Measurements from ENCODE around the gene FUOM. TPM values are rescaled to one million over a fixed set of nuclear protein-coding genes. Genes with fewer than 3 reads are reported as not detected.

Gene FUOM
- total RNA-seq, 3 donors from 2014 or later, result 13.8 to 31.5 (median 31.2) TPM

DNA sequence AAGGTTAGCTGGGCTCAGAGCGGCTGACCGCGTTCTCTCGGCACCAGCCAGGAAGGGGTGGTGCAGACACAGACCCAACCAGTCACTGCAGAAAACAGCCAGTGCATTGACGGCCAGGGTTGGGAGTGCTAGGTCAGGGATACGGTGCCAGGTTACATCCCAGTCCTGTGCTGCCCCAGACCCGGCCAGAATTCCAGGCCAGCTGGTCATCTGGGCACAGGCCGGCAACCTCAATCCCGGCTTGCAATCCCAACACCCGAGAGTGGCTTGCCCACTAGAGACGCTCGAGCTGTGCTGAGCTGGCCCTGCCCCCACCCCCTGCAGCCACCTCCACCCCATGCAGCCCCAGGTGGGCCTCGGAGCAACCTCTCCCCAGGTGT is 6.9 kb downstream of the FUOM start:
- Histone ChIP-seq H3K4me3 (no peak overlapping the region), H3K4me1 (no peaks in the 10 kb centered on the region), H3K9me3 (no peaks in the 10 kb centered on the region), H3K27me3 (peaks cover 6 to 31% of the 10 kb centered on the region in 2 donors), H3K36me3 (no peaks in the 10 kb centered on the region), H3K27ac (no peak overlapping the region)
- no peak for DNase-seq (ENCODE audit: low spot score in 2 of 2)
- intact Hi-C loops (cut with DNase I; ENCODE audit: low total_unique reads), result no loop called here
- TF ChIP-seq, protein P1, sequence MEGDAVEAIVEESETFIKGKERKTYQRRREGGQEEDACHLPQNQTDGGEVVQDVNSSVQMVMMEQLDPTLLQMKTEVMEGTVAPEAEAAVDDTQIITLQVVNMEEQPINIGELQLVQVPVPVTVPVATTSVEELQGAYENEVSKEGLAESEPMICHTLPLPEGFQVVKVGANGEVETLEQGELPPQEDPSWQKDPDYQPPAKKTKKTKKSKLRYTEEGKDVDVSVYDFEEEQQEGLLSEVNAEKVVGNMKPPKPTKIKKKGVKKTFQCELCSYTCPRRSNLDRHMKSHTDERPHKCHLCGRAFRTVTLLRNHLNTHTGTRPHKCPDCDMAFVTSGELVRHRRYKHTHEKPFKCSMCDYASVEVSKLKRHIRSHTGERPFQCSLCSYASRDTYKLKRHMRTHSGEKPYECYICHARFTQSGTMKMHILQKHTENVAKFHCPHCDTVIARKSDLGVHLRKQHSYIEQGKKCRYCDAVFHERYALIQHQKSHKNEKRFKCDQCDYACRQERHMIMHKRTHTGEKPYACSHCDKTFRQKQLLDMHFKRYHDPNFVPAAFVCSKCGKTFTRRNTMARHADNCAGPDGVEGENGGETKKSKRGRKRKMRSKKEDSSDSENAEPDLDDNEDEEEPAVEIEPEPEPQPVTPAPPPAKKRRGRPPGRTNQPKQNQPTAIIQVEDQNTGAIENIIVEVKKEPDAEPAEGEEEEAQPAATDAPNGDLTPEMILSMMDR (IDR thresholded peaks at IDR 0.05), result no peak
- no peak for TF ChIP-seq POLR2A (IDR thresholded peaks at IDR 0.05)
- TF ChIP-seq POLR2AphosphoS5 (IDR thresholded peaks at IDR 0.05), result no peak

DNA sequence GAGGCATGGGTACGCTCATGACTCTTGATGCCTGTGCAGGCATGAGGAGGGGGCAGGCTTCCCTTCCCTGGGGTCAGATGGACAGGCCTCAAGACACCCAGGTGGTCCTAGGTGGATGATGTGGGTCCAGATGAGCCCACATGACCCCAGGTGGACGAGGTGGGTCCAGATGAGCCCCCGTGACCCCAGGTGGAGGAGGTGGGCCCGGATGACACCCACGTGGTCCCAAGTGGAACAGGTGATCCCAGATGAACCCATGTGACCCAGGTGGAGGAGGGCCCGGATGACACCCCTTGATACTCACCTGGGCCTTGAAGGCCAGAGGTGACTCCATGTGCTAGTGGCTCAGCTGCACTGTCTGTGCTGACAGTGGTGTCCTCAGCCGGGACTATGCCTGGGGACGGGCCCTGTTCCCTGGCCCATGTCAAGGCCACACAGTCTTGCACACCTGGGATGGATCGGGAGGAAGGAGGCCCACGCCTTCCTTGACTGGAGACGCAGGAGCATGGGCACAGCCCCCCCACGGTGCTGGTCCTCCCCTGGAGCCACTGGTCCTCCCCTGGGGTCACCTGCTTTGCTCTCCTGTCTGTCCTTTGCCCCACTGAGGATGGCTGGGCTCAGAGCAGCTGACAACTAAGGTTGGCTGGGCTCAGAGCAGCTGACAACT is 7.4 kb downstream of the FUOM start:
- no peaks in the 10 kb centered on the region for H3K9me3 ChIP-seq
- peaks cover 6 to 36% of the 10 kb centered on the region in 2 donors for H3K27me3 ChIP-seq
- H3K4me1 ChIP-seq, result no peaks in the 10 kb centered on the region
- TF ChIP-seq, protein P1 (IDR thresholded peaks at IDR 0.05), result no peak
- TF ChIP-seq POLR2AphosphoS5 (IDR thresholded peaks at IDR 0.05) (no peak), POLR2A (IDR thresholded peaks at IDR 0.05) (no peak)
- no peak for DNase-seq (ENCODE audit: low spot score in 2 of 2)
- intact Hi-C loops (cut with DNase I; ENCODE audit: low total_unique reads), result no loop called here
- H3K4me3 ChIP-seq, result no peak overlapping the region
- no peaks in the 10 kb centered on the region for H3K36me3 ChIP-seq
- no peak overlapping the region for H3K27ac ChIP-seq

DNA sequence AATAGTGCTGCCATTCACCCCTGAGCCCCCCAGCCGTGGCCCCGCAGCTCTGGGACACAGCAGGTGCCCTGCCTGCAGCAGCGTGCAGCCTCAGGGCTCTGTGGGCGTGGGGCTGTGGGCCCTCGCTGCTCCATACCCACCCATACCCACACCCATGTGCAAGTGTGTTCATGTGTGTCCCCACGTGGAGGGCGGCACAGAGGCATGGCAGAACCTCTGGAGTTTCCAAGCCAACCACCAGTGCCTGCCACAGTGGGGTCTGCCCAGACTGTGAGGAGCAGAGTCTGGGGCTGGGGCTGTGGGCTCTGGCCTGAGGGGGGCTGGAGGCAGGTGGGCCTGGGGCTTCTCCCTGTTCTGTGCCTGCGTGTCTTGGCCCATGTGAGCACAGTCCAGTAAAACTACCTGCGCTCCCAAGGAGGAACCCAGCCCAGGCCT is 8.2 kb downstream of the FUOM start:
- H3K27me3 ChIP-seq, result peaks cover 6 to 45% of the 10 kb centered on the region in 2 donors
- intact Hi-C loops (cut with DNase I; ENCODE audit: low total_unique reads), result no loop called here

DNA sequence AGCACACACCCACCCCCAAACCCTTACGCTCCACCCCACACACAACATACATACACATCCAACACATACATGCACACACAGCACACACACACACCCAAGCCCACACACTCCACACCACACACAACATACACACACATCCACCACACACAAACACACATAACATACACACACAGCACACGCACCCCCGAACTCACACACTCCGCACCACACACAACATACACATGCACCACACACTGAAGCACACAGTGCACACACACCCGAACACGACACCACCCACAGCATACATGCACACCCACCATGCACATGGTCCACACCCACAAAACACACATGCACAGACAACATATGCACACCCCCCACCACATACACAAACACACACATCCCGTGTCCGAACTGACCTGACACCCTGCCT is 8.7 kb downstream of the FUOM start:
- no peak overlapping the region for H3K4me3 ChIP-seq
- no peaks in the 10 kb centered on the region for H3K9me3 ChIP-seq
- H3K36me3 ChIP-seq, result no peaks in the 10 kb centered on the region
- H3K27me3 ChIP-seq, result peaks cover 6 to 49% of the 10 kb centered on the region in 2 donors
- no peak overlapping the region for H3K27ac ChIP-seq
- H3K4me1 ChIP-seq, result no peaks in the 10 kb centered on the region
- no peak for DNase-seq (ENCODE audit: low spot score in 2 of 2)
- intact Hi-C loops (cut with DNase I; ENCODE audit: low total_unique reads), result no loop called here
- no peak for TF ChIP-seq POLR2A (IDR thresholded peaks at IDR 0.05)
- no peak for TF ChIP-seq POLR2AphosphoS5 (IDR thresholded peaks at IDR 0.05)
- TF ChIP-seq, protein P1 (IDR thresholded peaks at IDR 0.05), result no peak

More for the DNA sequence above, 8.2 kb downstream of the FUOM start:
- TF ChIP-seq POLR2A (IDR thresholded peaks at IDR 0.05) (no peak), POLR2AphosphoS5 (IDR thresholded peaks at IDR 0.05) (no peak)
- TF ChIP-seq, protein P1 (IDR thresholded peaks at IDR 0.05), result no peak
- no peaks in the 10 kb centered on the region for H3K9me3 ChIP-seq
- no peaks in the 10 kb centered on the region for H3K4me1 ChIP-seq
- no peak overlapping the region for H3K27ac ChIP-seq
- H3K4me3 ChIP-seq, result no peak overlapping the region
- no peak for DNase-seq (ENCODE audit: low spot score in 2 of 2)
- no peaks in the 10 kb centered on the region for H3K36me3 ChIP-seq

DNA sequence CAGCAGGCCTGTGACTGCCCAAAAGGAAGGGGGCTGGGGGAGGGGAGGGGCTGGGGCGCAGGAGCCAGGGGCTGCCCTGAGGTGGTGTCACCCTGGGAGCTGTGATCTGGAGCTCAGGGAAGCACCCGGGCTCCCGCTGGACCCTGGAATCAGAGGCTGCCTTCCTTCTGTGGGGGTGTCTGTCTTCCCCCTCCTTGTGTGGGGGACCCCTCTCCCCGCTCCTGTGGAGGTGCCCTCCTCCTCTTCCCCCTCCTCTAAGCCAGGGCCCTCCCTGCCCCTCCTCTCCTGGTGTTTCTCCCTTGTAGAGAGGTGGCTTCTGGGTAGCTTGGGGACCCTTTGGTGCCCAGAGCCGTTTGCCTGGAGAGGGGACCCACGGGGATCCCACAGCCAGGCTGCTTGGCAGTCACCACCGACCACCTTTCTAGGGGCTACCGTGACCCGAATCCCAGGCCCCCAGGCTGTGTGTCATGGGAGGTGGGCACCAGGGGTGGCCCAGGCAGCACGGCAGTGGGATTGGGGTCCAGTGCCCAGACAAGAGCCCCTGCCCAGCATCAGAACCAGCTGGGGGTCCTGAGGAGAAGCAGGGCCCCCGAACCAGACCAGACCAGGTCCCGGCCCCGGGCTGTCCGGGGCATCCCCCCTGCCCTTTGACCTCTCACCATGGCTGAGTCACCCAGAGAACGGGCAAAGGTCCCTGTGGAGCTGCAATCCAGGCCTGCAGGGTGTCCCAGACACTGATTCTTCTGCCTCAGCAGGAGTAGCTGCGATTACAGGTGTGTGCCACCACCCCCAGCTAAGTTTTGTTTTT is 9.9 kb downstream of the FUOM start:
- H3K27me3 ChIP-seq, result peaks cover 6 to 57% of the 10 kb centered on the region in 2 donors
- H3K9me3 ChIP-seq, result no peaks in the 10 kb centered on the region
- H3K4me1 ChIP-seq, result no peaks in the 10 kb centered on the region
- no peak for DNase-seq (ENCODE audit: low spot score in 2 of 2)
- no peak overlapping the region for H3K4me3 ChIP-seq
- intact Hi-C loops (cut with DNase I; ENCODE audit: low total_unique reads), result no loop called here
- no peaks in the 10 kb centered on the region for H3K36me3 ChIP-seq
- H3K27ac ChIP-seq, result no peak overlapping the region
- TF ChIP-seq POLR2A (IDR thresholded peaks at IDR 0.05), result no peak
